Testis (tissue), 2 donors: ENCODE data around the gene TAB2.

Experiments
- POLR2A ChIP-seq: fragments of 450-650 bp; IDR thresholded peaks from one replicate; pipeline ENCODE4 v1.6.1; 2017; ENCODE audit warnings: antibody characterized with exemption, mild to moderate bottlenecking, moderate library complexity
- TF ChIP-seq, protein P1 (sequence below), 3 experiments: fragments of 450-650 bp in 2 of 3; fragments of 200-600 bp in 1 of 3; sonication (generic) in 1 of 3; IDR thresholded peaks; one replicate each; pipeline ENCODE4 v1.5.1; 2016 to 2019; ENCODE audit warnings: antibody characterized with exemption in 3 of 3, mild to moderate bottlenecking in 2 of 3, moderate library complexity in 1 of 3

DNA sequence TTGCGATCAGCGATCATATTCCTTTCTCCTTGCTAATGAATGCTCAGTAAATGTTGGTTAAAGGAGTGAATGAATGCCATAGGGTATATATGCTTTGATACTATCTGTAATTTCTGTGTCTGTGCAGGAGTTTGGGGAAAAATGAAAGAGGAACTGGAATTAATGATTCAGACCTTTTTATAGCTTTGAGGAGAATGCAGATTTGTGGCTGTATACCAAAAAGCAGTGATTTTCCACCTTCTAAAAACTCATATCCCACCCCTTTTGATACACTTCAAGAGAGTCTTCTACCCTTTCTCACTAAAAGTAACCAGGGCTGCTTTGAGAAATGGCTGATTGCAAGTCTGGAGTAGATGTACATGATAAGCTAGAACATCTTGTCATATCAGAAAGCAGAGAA lies 56.0 kb downstream of the TAB2 start:
- TF ChIP-seq, protein P1, sequence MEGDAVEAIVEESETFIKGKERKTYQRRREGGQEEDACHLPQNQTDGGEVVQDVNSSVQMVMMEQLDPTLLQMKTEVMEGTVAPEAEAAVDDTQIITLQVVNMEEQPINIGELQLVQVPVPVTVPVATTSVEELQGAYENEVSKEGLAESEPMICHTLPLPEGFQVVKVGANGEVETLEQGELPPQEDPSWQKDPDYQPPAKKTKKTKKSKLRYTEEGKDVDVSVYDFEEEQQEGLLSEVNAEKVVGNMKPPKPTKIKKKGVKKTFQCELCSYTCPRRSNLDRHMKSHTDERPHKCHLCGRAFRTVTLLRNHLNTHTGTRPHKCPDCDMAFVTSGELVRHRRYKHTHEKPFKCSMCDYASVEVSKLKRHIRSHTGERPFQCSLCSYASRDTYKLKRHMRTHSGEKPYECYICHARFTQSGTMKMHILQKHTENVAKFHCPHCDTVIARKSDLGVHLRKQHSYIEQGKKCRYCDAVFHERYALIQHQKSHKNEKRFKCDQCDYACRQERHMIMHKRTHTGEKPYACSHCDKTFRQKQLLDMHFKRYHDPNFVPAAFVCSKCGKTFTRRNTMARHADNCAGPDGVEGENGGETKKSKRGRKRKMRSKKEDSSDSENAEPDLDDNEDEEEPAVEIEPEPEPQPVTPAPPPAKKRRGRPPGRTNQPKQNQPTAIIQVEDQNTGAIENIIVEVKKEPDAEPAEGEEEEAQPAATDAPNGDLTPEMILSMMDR (IDR thresholded peaks at IDR 0.05) = no peak
- no peak for TF ChIP-seq POLR2A
